ENCODE measurements around the gene SEC61B. TPM values are rescaled to one million over a fixed set of nuclear protein-coding genes. Genes with fewer than 3 reads are reported as not detected.

SEC61B gene
- total and polyA plus RNA-seq, 9 of the 15 experiments (the other 6 are each of a cell fraction or from before 2014, with no cell fraction given): 57.8 to 262 (median 172) TPM

GRCh38 chr9:99190597-99191283 is 31.3 kb upstream of the SEC61B start:
- Histone ChIP-seq H3K4me1 (replicated peaks in 1 of 2; ENCODE audit: control insufficient read depth in 2 of 2, insufficient read depth in 2 of 2, low read length in 2 of 2) (no peaks in the 10 kb centered on the region), H3K9ac (ENCODE audit: insufficient read depth in 1 of 2, low read depth in 2 of 2, low read length in 2 of 2) (no peak overlapping the region), H3K27me3 (ENCODE audit: control insufficient read depth in 2 of 2, insufficient read depth in 2 of 2, low read length in 2 of 2) (peaks cover 43 to 44% of the 10 kb centered on the region in 2 experiments; a peak in 4 of 5 replicates), H3K9me1 (ENCODE audit: control insufficient read depth, insufficient read depth, low read length) (no peaks in the 10 kb centered on the region), H3K79me2 (ENCODE audit: control insufficient read depth, insufficient read depth, low read length) (no peaks in the 10 kb centered on the region), H3K36me3 (ENCODE audit: control insufficient read depth, insufficient read depth, low read length) (no peaks in the 10 kb centered on the region), H4K20me1 (replicated peaks; ENCODE audit: control insufficient read depth, insufficient read depth, low read length) (no peaks in the 10 kb centered on the region), H3K9me3 (replicated peaks; ENCODE audit: control insufficient read depth, insufficient read depth, low read depth, low read length) (no peaks in the 10 kb centered on the region), H3K27ac (ENCODE audit: extremely low read depth, low read depth, low read length) (no peak overlapping the region), H3K4me3 (no peak overlapping the region), H2AFZ (ENCODE audit: low read depth, low read length) (no peak overlapping the region), H3K4me2 (ENCODE audit: insufficient read depth, low read length) (no peak overlapping the region)
- POLR2A ChIA-PET: interaction anchor here (0.9 kb wide), 1 partner anchor 31 kb away, joined by 3 read pairs; the partner anchor contains the start of genes ALG2 and SEC61B
- DNase-seq (ENCODE audit: extremely low read depth in 1 of 4, low spot score in 3 of 4) (no peak), FAIRE-seq (no peak), ATAC-seq (no peak)
- TF ChIP-seq, protein P1, sequence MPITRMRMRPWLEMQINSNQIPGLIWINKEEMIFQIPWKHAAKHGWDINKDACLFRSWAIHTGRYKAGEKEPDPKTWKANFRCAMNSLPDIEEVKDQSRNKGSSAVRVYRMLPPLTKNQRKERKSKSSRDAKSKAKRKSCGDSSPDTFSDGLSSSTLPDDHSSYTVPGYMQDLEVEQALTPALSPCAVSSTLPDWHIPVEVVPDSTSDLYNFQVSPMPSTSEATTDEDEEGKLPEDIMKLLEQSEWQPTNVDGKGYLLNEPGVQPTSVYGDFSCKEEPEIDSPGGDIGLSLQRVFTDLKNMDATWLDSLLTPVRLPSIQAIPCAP (CRISPR knock-in tag; IDR thresholded peaks at IDR 0.05; ENCODE audit: borderline replicate concordance): no peak
- TF ChIP-seq NR2C2 (CRISPR knock-in tag; IDR thresholded peaks at IDR 0.05): no peak
- TF ChIP-seq NR2C2 (tag; IDR thresholded peaks at IDR 0.05): no peak
- no peak for TF ChIP-seq DNMT1 (IDR thresholded peaks at IDR 0.05)
- TF ChIP-seq TAF15 (IDR thresholded peaks at IDR 0.05; ENCODE audit: low read depth, low read length): no peak
- TF ChIP-seq ERF (CRISPR knock-in tag; IDR thresholded peaks at IDR 0.05): no peak
- TF ChIP-seq KDM4B (IDR thresholded peaks at IDR 0.05; ENCODE audit: borderline replicate concordance in 2 of 2, low read depth in 1 of 2): no peak
- TF ChIP-seq FOXP1 (CRISPR knock-in tag; IDR thresholded peaks at IDR 0.05): no peak
- TF ChIP-seq ZNF589 (CRISPR knock-in tag; IDR thresholded peaks at IDR 0.05; ENCODE audit: low read depth): no peak
- TF ChIP-seq KDM1A (IDR thresholded peaks at IDR 0.05): no peak
- CTCF ChIA-PET (ENCODE audit: low intra/inter-chr PET ratio): no interaction called here
- intact Hi-C loops (cut with micrococcal nuclease) (no loop called here), in situ Hi-C loops (cut with MboI) (loop anchor here (10.0 kb wide), 1 partner anchor 174 kb away; no protein-coding TSS in a partner anchor)
- 10% methylated on average over 3 of the region's 3 CpGs for WGBS (ENCODE audit: insufficient coverage, low coverage, missing lambda C conversion rate)
- no TSS peak for BruUV-seq (replicated peaks)
